ENCODE measurements around the gene PDGFRB. TPM values are rescaled to one million over a fixed set of nuclear protein-coding genes. Genes with fewer than 3 reads are reported as not detected.

Gene PDGFRB
- total and polyA plus RNA-seq, 2 of the 4 experiments (the other 2 are of a cell fraction) = 108 to 124 TPM

GRCh38 chr5:150172145-150172544 is 16.5 kb upstream of the PDGFRB start:
- no peak overlapping the region for H3K18ac ChIP-seq (ENCODE audit: low read depth, low read length)
- no peak for TF ChIP-seq RAD21 (IDR thresholded peaks at IDR 0.05; ENCODE audit: low read length)
- TF ChIP-seq, protein P1, sequence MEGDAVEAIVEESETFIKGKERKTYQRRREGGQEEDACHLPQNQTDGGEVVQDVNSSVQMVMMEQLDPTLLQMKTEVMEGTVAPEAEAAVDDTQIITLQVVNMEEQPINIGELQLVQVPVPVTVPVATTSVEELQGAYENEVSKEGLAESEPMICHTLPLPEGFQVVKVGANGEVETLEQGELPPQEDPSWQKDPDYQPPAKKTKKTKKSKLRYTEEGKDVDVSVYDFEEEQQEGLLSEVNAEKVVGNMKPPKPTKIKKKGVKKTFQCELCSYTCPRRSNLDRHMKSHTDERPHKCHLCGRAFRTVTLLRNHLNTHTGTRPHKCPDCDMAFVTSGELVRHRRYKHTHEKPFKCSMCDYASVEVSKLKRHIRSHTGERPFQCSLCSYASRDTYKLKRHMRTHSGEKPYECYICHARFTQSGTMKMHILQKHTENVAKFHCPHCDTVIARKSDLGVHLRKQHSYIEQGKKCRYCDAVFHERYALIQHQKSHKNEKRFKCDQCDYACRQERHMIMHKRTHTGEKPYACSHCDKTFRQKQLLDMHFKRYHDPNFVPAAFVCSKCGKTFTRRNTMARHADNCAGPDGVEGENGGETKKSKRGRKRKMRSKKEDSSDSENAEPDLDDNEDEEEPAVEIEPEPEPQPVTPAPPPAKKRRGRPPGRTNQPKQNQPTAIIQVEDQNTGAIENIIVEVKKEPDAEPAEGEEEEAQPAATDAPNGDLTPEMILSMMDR (conservative IDR thresholded peaks at IDR 0.05; ENCODE audit: low read depth, low read length) = no peak
- no peak for TF ChIP-seq CHD1 (IDR thresholded peaks at IDR 0.05; ENCODE audit: low read depth, low read length)
- TF ChIP-seq SMC3 (IDR thresholded peaks at IDR 0.05; ENCODE audit: low read depth, low read length) = no peak
- no peak overlapping the region for H3K4ac ChIP-seq (ENCODE audit: low read depth, low read length)
- no peak overlapping the region for H3K9ac ChIP-seq (ENCODE audit: low read depth, low read length)
- DNase-seq = peak; percentile 78
- no peaks in the 10 kb centered on the region for H4K20me1 ChIP-seq (ENCODE audit: insufficient read depth, low read length)
- H3K4me1 ChIP-seq (ENCODE audit: control insufficient read depth, insufficient read depth, low read length) = peaks cover 8% of the 10 kb centered on the region
- H3K14ac ChIP-seq (replicated peaks; ENCODE audit: low read depth, low read length) = no peak overlapping the region
- in situ Hi-C loops (cut with MboI; ENCODE audit: low sequenced_read_pairs) (loop anchor here (5.0 kb wide), 1 partner anchor 35 kb away; no protein-coding TSS in a partner anchor), intact Hi-C loops (cut with micrococcal nuclease) (no loop called here), dilution Hi-C loops (cut with HindIII; ENCODE audit: low sequenced_read_pairs, unreplicated experiment) (no loop called here)
- CTCF ChIA-PET = interaction anchor here (0.5 kb wide), 1 partner anchor 420 kb away, joined by 3 read pairs; no protein-coding TSS in a partner anchor
- 0 out of 2 replicates have a peak overlapping the region, but pooled peaks have one; percentile 53 for H2AK5ac ChIP-seq (ENCODE audit: low read depth, low read length)
- peak; percentile 6; the same call in 1 of the 2 replicates for ATAC-seq (ENCODE audit: low read depth)
- H3K9me3 ChIP-seq (ENCODE audit: control insufficient read depth, insufficient read depth, low read length) = no peaks in the 10 kb centered on the region
- H3K56ac ChIP-seq (ENCODE audit: extremely low read depth, insufficient read depth, low read length) = no peak overlapping the region
- peaks cover 12% of the 10 kb centered on the region for H3K9me1 ChIP-seq (ENCODE audit: insufficient read depth, low read length)
- no peak overlapping the region for H3K4me2 ChIP-seq (ENCODE audit: low read depth, low read length)
- H2AK9ac ChIP-seq (replicated peaks; ENCODE audit: low read depth, low read length, poor library complexity) = no peak overlapping the region
- H4K5ac ChIP-seq (ENCODE audit: low read depth, low read length) = no peak overlapping the region
- H3K4me3 ChIP-seq (ENCODE audit: insufficient read depth, low read depth, low read length) = no peak overlapping the region
- H3K79me1 ChIP-seq (ENCODE audit: low read depth in 1 of 2, low read length in 2 of 2) = no peaks in the 10 kb centered on the region
- 0 out of 2 replicates have a peak overlapping the region, but pooled peaks have one; percentile 10 for H4K91ac ChIP-seq (ENCODE audit: insufficient read depth, low read depth, low read length)
- no peak overlapping the region for H2BK120ac ChIP-seq (ENCODE audit: low read depth, low read length)
- H2BK20ac ChIP-seq (ENCODE audit: low read depth, low read length) = no peak overlapping the region
- peaks cover 26% of the 10 kb centered on the region for H3K27me3 ChIP-seq (ENCODE audit: control insufficient read depth, insufficient read depth, low read length)
- H2AFZ ChIP-seq (replicated peaks; ENCODE audit: low read length, poor library complexity) = no peak overlapping the region
- WGBS, 2 experiments (ENCODE audit: extremely low coverage in 2 of 2, insufficient read length in 1 of 2) = no CpG with 5 or more reads among the region's 1 CpG
- BruUV-seq (replicated peaks) = no TSS peak
- POLR2A ChIA-PET (ENCODE audit: unreplicated experiment) = no interaction called here
- H3K36me3 ChIP-seq (ENCODE audit: control insufficient read depth, insufficient read depth, low read length) = no peaks in the 10 kb centered on the region
- H4K8ac ChIP-seq (ENCODE audit: low read depth in 2 of 2, low read length in 2 of 2) = no peak overlapping the region
- no peak overlapping the region for H3K27ac ChIP-seq (ENCODE audit: insufficient read depth, low read length)
- no peak overlapping the region for H2BK5ac ChIP-seq (ENCODE audit: low read depth, low read length, poor library complexity, severe bottlenecking)
- H3K23ac ChIP-seq (ENCODE audit: low read depth, low read length) = no peak overlapping the region
- H2BK15ac ChIP-seq (ENCODE audit: low read depth, low read length) = no peak overlapping the region; the same call in 2 of the 3 replicates
